Measurements from ENCODE around the gene SOX30. TPM values are rescaled to one million over a fixed set of nuclear protein-coding genes. Genes with fewer than 3 reads are reported as not detected.

The SOX30 gene
- total RNA-seq, 6 experiments from 2014 or later = 0.09 to 0.19 (median 0.12) TPM; not detected in 2

DNA sequence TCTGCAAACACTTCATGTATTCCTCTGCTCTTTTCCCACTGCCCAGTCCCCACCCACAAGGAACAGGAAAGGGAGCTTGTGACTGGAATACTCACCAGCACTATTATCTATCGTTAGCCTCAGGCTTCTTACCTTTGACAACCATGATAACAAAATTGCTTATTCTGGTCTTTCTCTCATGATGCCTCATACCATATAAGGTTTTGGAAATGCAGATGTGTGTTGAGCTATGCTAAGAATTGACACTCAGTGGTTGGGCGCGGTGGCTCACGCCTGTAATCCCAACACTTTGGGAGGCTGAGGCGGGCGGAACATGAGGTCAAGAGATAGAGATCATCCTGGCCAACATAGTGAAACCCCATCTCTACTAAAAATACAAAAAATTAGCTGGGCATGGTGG lies 25.4 kb downstream of the SOX30 start:
- Mint-ChIP-seq H3K36me3 (ENCODE audit: low read depth) (peaks cover 20% of the 10 kb centered on the region), H3K4me1 (ENCODE audit: low read depth) (peaks cover 7% of the 10 kb centered on the region; the same call in 1 of the 2 replicates), H3K9me3 (peaks cover 16% of the 10 kb centered on the region), H3K4me3 (no peak overlapping the region), H3K27me3 (ENCODE audit: insufficient read depth) (no peaks in the 10 kb centered on the region), H3K27ac (no peak overlapping the region)
- TF ChIP-seq, protein P1, sequence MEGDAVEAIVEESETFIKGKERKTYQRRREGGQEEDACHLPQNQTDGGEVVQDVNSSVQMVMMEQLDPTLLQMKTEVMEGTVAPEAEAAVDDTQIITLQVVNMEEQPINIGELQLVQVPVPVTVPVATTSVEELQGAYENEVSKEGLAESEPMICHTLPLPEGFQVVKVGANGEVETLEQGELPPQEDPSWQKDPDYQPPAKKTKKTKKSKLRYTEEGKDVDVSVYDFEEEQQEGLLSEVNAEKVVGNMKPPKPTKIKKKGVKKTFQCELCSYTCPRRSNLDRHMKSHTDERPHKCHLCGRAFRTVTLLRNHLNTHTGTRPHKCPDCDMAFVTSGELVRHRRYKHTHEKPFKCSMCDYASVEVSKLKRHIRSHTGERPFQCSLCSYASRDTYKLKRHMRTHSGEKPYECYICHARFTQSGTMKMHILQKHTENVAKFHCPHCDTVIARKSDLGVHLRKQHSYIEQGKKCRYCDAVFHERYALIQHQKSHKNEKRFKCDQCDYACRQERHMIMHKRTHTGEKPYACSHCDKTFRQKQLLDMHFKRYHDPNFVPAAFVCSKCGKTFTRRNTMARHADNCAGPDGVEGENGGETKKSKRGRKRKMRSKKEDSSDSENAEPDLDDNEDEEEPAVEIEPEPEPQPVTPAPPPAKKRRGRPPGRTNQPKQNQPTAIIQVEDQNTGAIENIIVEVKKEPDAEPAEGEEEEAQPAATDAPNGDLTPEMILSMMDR (IDR thresholded peaks at IDR 0.05) = no peak
- DNase-seq = no peak

- Mint-ChIP-seq H3K27ac (no peak overlapping the region), H3K27me3 (ENCODE audit: insufficient read depth) (no peaks in the 10 kb centered on the region; the same call in 1 of the 2 replicates), H3K4me3 (no peak overlapping the region), H3K36me3 (ENCODE audit: low read depth) (peaks cover 13% of the 10 kb centered on the region), H3K4me1 (ENCODE audit: low read depth) (peaks cover 7% of the 10 kb centered on the region; the same call in 1 of the 2 replicates), H3K9me3 (peaks cover 16% of the 10 kb centered on the region)
- TF ChIP-seq, protein P1 (IDR thresholded peaks at IDR 0.05) = no peak
- no peak for DNase-seq
These were observed 28.1 kb downstream of the SOX30 start for GRCh38 chr5:157624144-157624543.

- Mint-ChIP-seq H3K4me3 (no peak overlapping the region), H3K4me1 (ENCODE audit: low read depth) (peaks cover 7% of the 10 kb centered on the region; the same call in 1 of the 2 replicates), H3K27ac (no peak overlapping the region), H3K36me3 (ENCODE audit: low read depth) (peaks cover 11% of the 10 kb centered on the region), H3K9me3 (peaks cover 16% of the 10 kb centered on the region), H3K27me3 (ENCODE audit: insufficient read depth) (no peaks in the 10 kb centered on the region; the same call in 1 of the 2 replicates)
- no peak for DNase-seq
- TF ChIP-seq, protein P1 (IDR thresholded peaks at IDR 0.05) = no peak
These were observed 31.5 kb downstream of the SOX30 start for GRCh38 chr5:157620776-157621175.

DNA sequence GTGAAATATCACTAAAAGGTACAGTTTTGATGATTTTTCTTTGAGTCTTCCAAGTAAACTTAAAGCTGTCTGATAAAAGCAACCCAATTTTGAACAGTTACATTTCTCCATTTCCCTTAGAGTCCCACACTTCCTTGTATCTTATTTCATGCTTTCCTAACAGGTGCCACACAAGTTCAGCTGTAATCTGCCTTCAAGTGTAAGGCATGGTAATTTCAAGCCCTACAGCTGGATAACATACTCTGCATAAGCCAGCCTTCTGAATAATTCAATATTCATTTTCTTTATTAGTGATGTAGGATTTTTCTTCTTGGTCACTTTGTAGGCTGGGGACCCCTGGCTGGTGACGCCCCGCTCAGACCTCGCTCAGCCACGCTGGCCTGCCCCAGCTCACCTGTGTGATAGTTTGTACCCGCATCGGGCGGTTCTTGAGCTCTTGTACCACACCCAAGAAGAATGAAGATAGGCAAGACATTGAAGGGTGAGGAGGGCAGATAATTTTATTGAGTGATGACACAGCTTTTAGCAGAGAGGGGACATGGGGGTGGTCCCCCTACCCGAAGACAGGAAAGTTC lies 34.0 kb downstream of the SOX30 start:
- TF ChIP-seq, protein P1 (IDR thresholded peaks at IDR 0.05) = no peak
- Mint-ChIP-seq H3K27me3 (ENCODE audit: insufficient read depth) (no peaks in the 10 kb centered on the region; the same call in none of the 2 replicates), H3K9me3 (peaks cover 16% of the 10 kb centered on the region), H3K4me3 (no peak overlapping the region), H3K4me1 (ENCODE audit: low read depth) (peaks cover 6% of the 10 kb centered on the region; the same call in 1 of the 2 replicates), H3K36me3 (ENCODE audit: low read depth) (peaks cover 11% of the 10 kb centered on the region), H3K27ac (no peak overlapping the region)
- no peak for DNase-seq

- H3K27me3 Mint-ChIP-seq (ENCODE audit: insufficient read depth) = no peaks in the 10 kb centered on the region; the same call in none of the 2 replicates
- H3K4me3 Mint-ChIP-seq = no peak overlapping the region
- DNase-seq = no peak
- 0 out of 2 replicates have a peak, but pooled peaks cover 6% of the 10 kb centered on the region for H3K9me3 Mint-ChIP-seq
- H3K36me3 Mint-ChIP-seq (ENCODE audit: low read depth) = 0 out of 2 replicates have a peak, but pooled peaks cover 4% of the 10 kb centered on the region
- H3K27ac Mint-ChIP-seq = no peak overlapping the region
- peaks cover 7% of the 10 kb centered on the region; the same call in 1 of the 2 replicates for H3K4me1 Mint-ChIP-seq (ENCODE audit: low read depth)
- TF ChIP-seq, protein P1 (IDR thresholded peaks at IDR 0.05) = no peak
These were observed 35.5 kb downstream of the SOX30 start for GRCh38 chr5:157616785-157617184.
